GM13976 (cell line): Measurements from ENCODE around the gene POMT1.
"Not testable (repeated sequence)": the region's sequence is repeated elsewhere in the genome, so short reads cannot be mapped to it uniquely, and the experiment has no call there.

Source experiments
- DNase-seq: peaks from one replicate; pipeline ENCODE4 v3.0.0; 2012; ENCODE audit warnings: low spot score
- in situ Hi-C: fragments of 300-500 bp; cut with MboI; formaldehyde crosslinking; loops from one replicate; pipeline ENCODE4 v1.12.0; 2022; ENCODE audit warnings: low sequenced_read_pairs, mixed read lengths, inconsistent platforms; ENCODE audit not compliant: unreplicated experiment
- TF ChIP-seq, protein P1 (sequence below): IDR thresholded peaks from 2 replicates; pipeline ENCODE4 v1.5.1; 2012; ENCODE audit warnings: borderline replicate concordance, mild to moderate bottlenecking; ENCODE audit not compliant: insufficient read depth; ENCODE audit errors: extremely low read depth, missing control alignments, control extremely low read depth

POMT1 gene

DNA sequence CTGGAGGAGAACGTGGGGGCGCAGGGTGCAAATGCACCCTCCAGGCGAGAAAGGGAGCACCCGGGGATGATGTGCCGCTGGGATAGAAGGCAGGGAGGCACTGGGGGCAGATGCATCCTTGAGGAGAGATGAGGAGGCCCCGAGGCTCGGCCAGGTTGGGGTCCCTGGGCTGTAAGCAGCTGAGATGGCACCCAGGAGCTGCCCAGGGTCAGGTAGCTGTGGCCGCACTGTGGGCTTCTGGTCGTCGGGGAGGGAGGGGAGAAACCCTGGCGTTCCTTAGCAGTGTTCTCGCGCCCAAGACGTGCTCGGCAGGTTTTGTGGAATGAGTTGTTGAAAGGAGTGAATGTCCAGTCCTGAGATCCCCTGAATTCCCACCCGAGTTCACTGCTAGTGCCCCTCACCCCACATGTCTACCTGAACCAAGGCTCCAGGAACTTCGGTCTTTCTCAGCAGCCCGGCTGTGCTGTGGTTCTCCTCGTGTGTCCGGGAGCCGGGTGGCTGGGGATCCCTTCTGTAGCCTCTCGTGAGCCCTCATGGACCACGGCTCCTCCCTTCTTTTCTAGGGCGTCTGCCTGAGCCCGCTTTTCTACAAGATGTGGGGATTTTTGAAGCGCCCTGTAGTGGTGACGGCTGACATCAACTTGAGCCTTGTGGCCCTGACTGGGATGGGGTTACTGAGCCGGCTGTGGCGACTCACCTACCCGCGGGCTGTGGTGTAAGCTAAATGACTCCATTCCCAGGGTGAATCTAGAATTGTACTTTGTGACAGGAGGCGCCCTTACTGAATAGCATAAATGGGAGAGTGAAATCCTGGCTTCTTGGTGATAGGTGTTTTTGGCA lies 1.1 kb downstream of the POMT1 start:
- in situ Hi-C loops, result no loop called here
- TF ChIP-seq, protein P1, sequence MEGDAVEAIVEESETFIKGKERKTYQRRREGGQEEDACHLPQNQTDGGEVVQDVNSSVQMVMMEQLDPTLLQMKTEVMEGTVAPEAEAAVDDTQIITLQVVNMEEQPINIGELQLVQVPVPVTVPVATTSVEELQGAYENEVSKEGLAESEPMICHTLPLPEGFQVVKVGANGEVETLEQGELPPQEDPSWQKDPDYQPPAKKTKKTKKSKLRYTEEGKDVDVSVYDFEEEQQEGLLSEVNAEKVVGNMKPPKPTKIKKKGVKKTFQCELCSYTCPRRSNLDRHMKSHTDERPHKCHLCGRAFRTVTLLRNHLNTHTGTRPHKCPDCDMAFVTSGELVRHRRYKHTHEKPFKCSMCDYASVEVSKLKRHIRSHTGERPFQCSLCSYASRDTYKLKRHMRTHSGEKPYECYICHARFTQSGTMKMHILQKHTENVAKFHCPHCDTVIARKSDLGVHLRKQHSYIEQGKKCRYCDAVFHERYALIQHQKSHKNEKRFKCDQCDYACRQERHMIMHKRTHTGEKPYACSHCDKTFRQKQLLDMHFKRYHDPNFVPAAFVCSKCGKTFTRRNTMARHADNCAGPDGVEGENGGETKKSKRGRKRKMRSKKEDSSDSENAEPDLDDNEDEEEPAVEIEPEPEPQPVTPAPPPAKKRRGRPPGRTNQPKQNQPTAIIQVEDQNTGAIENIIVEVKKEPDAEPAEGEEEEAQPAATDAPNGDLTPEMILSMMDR, result peak; percentile 9
- DNase-seq, result peak; percentile 77

DNA sequence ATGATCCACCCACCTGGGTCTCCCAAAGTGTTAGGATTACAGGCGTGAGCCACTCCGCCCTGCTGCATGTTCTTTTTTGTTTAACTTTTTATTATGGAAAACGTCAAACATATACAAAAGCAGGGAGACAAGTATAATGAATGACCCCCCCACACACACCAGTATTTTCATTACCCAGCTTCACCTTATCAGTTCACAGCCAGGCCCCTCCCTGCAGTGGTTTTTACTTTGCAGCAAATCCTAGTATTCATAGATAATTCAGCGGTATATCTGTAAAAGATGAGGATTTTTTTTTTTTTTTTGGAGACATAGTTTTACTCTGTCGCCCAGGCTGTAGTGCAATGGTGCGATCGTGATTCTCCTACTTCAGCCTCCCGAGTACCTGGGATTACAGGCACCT lies 2.3 kb downstream of the POMT1 start:
- TF ChIP-seq, protein P1, result no peak
- no peak for DNase-seq
- in situ Hi-C loops, result no loop called here

DNA sequence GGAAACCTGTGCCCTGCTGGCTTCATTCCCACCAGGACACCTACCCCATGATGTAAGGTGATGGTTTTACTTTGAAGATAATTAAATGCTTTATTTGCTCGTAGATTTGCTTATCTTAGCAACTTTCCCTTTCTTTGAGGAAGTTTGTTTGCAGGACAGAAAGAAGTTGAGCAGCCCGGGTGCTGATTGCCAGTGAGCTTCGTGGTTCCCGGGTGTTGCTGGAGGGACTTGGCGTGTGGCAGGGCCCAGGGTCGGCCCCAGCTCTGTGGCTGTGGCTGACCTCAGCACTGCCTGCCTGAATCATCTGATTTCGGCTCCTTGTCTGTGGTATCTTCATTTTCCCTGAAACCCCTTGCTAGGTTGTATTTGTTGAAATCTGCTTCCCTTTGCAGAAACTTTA lies 8.7 kb downstream of the POMT1 start:
- TF ChIP-seq, protein P1, result no peak
- DNase-seq, result no peak
- in situ Hi-C loops, result no loop called here

DNA sequence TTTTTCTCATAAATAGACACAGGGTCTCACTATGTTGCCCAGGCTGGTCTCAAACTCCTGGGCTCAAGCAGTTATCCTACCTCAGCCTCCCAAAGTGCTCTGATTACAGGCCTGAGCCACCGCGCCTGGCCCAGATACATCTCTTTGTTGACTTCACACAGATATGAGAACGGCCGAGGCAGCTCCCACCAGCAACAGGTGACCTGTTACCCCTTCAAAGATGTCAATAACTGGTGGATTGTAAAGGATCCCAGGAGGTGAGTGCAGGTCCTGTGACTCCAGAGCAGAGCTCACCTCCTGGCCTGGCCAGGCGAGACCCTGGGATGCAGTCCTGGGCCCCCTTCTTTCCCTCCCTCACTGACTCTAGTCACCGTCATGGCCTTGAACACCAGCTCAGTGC lies 9.2 kb downstream of the POMT1 start:
- TF ChIP-seq, protein P1, result no peak
- in situ Hi-C loops, result no loop called here

DNA sequence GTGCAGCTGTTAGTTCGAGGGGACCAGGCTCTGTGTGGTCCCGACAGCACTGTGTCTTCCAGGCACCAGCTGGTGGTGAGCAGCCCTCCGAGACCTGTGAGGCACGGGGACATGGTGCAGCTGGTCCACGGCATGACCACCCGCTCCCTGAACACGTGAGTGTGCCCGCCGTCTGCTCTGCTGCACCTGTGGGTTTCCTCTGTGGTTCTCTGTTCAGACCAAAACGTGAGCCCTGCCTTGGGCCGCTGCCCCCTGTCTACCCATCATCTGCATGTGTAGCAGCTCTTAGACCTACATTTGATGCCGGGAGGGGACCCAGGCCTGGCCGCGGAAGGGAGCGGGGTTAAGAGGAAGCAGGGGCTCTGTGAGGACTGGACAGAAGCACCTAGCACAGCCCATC lies 10.5 kb downstream of the POMT1 start:
- no peak for DNase-seq
- TF ChIP-seq, protein P1, result no peak
- in situ Hi-C loops, result no loop called here

More for the DNA sequence above, 9.2 kb downstream of the POMT1 start:
- DNase-seq, result no peak

DNA sequence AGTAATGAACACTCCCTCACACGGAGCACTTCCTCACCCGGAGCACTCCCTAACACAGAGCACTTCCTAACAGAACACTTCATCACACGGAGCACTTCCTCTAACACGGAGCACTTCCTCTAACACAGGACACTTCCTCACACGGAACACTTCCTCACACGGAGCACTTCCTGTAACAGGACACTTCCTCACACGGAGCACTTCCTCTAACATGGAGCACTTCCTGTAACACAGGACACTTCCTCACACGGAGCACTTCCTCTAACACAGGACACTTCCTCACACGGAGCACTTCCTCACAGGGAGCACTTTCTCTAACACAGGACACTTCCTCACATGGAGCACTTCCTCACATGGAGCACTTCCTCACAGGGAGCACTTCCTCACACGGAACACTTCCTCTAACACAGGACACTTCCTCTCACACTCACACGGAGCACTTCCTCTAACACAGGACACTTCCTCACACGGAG lies 12.9 kb downstream of the POMT1 start:
- DNase-seq, in situ Hi-C loops: not testable (repeated sequence)

DNA sequence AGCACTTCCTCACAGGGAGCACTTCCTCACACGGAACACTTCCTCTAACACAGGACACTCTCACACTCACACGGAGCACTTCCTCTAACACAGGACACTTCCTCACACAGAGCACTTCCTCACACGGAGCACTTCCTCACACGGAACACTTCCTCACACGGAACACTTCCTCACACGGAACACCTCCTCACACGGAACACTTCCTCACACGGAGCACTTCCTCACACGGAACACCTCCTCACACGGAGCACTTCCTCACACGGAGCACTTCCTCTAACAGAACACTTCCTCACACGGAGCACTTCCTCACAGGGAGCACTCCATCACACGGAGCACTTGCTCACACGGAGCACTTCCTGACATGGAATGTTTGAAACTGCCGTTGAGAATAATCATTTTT lies 13.4 kb downstream of the POMT1 start:
- DNase-seq, result no peak
- in situ Hi-C loops, result no loop called here
- TF ChIP-seq, protein P1, result no peak
